ENCODE results near the gene ZNF805. TPM values are rescaled to one million over a fixed set of nuclear protein-coding genes. Genes with fewer than 3 reads are reported as not detected.

The ZNF805 gene
- total RNA-seq, 3 donors from 2014 or later (not counting 1 experiment from before 2014, with no cell fraction given): 25.9 to 32.7 (median 31.0) TPM

DNA sequence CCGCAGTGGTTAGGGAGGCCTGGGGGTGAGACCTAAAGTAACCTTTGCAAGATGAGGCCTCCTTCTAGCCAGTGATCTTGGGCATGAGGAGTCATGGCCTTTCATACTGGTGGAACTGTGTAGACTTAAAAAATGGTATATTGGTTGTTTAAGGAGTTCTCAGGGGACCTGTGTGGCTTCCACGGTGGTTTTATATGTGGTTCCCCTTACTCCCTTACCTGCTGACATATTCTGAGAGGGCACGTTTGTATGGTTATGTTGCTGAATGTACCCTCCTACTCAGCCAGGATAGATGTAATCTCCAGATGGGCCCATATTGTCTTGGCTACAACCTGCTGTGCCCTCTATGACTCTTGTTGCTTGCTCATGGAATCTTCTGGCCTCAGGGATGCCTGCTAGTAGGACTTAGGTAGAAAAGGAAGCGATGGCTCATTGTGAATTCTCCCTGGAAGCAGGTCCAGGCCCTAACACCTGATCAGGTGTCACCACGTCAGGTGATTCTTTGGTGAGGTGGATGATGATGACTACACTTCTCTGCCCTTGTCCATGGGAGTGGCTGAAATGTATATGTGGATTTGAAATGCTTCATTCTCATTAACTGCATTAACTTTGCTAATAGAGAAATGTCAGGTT is 41.7 kb downstream of the ZNF805 start:
- Histone ChIP-seq H3K4me3 (ENCODE audit: low read length) (no peak overlapping the region), H3K9me3 (ENCODE audit: control insufficient read depth, insufficient read depth, low read length) (no peaks in the 10 kb centered on the region), H3K27me3 (ENCODE audit: control insufficient read depth, insufficient read depth, low read length) (no peaks in the 10 kb centered on the region), H3K27ac (ENCODE audit: low read length) (no peak overlapping the region), H3K36me3 (ENCODE audit: control insufficient read depth, insufficient read depth, low read length) (peaks cover 28% of the 10 kb centered on the region), H3K4me1 (ENCODE audit: control insufficient read depth, insufficient read depth, low read length) (peaks cover 30% of the 10 kb centered on the region)
- TF ChIP-seq, protein P1, sequence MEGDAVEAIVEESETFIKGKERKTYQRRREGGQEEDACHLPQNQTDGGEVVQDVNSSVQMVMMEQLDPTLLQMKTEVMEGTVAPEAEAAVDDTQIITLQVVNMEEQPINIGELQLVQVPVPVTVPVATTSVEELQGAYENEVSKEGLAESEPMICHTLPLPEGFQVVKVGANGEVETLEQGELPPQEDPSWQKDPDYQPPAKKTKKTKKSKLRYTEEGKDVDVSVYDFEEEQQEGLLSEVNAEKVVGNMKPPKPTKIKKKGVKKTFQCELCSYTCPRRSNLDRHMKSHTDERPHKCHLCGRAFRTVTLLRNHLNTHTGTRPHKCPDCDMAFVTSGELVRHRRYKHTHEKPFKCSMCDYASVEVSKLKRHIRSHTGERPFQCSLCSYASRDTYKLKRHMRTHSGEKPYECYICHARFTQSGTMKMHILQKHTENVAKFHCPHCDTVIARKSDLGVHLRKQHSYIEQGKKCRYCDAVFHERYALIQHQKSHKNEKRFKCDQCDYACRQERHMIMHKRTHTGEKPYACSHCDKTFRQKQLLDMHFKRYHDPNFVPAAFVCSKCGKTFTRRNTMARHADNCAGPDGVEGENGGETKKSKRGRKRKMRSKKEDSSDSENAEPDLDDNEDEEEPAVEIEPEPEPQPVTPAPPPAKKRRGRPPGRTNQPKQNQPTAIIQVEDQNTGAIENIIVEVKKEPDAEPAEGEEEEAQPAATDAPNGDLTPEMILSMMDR (IDR thresholded peaks at IDR 0.05): no peak
- ATAC-seq (no peak), DNase-seq (no peak)
- Mint-ChIP-seq H3K36me3 (peaks cover 8% of the 10 kb centered on the region), H3K4me1 (peaks cover 33 to 37% of the 10 kb centered on the region in 2 donors), H3K4me3 (no peak overlapping the region), H3K9me3 (no peaks in the 10 kb centered on the region), H3K27ac (no peak overlapping the region), H3K27me3 (ENCODE audit: low read depth in 2 of 2) (no peaks in the 10 kb centered on the region)
- intact Hi-C loops (cut with micrococcal nuclease): no loop called here
- 90% methylated on average over 5 of the region's 5 CpGs for WGBS (ENCODE audit: insufficient coverage)

DNA sequence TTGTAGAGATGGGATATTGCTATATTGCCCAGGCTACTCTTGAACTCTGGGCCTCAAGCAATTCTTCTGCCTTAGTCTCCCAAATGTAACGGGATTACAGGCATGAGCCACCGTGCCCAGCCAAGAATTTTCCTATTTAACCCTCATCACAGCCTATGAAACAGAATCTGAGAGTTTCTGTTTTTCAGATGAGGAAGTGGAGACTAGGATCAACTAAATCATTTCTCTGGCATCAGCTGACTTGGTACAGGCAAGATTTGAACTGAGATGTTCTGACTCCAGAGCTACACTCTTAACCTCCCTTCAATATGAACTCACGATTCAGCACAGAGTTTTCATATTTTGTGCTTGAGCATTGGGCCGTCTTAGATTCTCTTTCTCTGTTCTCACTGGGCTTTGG is 47.9 kb downstream of the ZNF805 start:
- H3K9me3 ChIP-seq (ENCODE audit: control insufficient read depth, insufficient read depth, low read length): peaks cover 15% of the 10 kb centered on the region
- no peaks in the 10 kb centered on the region for H3K9me3 Mint-ChIP-seq
- H3K4me1 Mint-ChIP-seq: peaks cover 26 to 29% of the 10 kb centered on the region in 2 donors
- WGBS (ENCODE audit: insufficient coverage): 91% methylated on average over 4 of the region's 4 CpGs
- no peak for DNase-seq
- intact Hi-C loops (cut with micrococcal nuclease): no loop called here
- no peak for ATAC-seq
- H3K27me3 Mint-ChIP-seq (ENCODE audit: low read depth in 2 of 2): no peaks in the 10 kb centered on the region
- H3K36me3 Mint-ChIP-seq: peaks cover 44% of the 10 kb centered on the region
- no peak overlapping the region for H3K4me3 Mint-ChIP-seq
- TF ChIP-seq, protein P1 (IDR thresholded peaks at IDR 0.05): no peak
- no peak overlapping the region for H3K27ac ChIP-seq (ENCODE audit: low read length)
- no peak overlapping the region for H3K4me3 ChIP-seq (ENCODE audit: low read length)
- H3K4me1 ChIP-seq (ENCODE audit: control insufficient read depth, insufficient read depth, low read length): no peaks in the 10 kb centered on the region
- H3K27me3 ChIP-seq (ENCODE audit: control insufficient read depth, insufficient read depth, low read length): no peaks in the 10 kb centered on the region
- H3K27ac Mint-ChIP-seq: peak overlapping the region in 1 of 2 donors; percentile 49
- peaks cover 83% of the 10 kb centered on the region for H3K36me3 ChIP-seq (ENCODE audit: control insufficient read depth, insufficient read depth, low read length)

DNA sequence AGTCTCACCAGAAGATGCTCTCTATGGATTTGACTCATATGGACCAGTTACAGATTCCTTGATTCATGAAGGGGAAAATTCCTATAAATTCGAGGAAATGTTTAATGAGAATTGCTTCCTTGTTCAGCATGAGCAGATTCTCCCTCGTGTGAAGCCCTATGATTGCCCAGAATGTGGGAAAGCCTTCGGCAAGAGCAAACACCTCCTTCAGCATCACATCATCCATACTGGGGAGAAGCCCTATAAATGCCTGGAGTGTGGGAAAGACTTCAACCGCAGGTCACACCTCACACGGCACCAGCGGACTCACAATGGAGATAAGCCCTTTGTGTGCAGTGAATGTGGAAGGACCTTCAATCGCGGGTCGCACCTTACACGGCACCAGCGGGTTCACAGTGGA is 50.5 kb downstream of the ZNF805 start:
- 99% methylated on average over 10 of the region's 11 CpGs for WGBS (ENCODE audit: insufficient coverage)
- Mint-ChIP-seq H3K36me3 (peaks cover 57% of the 10 kb centered on the region), H3K4me1 (peaks cover 22 to 24% of the 10 kb centered on the region in 2 donors), H3K9me3 (peaks cover 3% of the 10 kb centered on the region in 2 donors), H3K4me3 (no peak overlapping the region), H3K27me3 (ENCODE audit: low read depth in 2 of 2) (no peaks in the 10 kb centered on the region), H3K27ac (no peak overlapping the region)
- no peak overlapping the region for H3K4me3 ChIP-seq (ENCODE audit: low read length)
- intact Hi-C loops (cut with micrococcal nuclease): no loop called here
- ATAC-seq (no peak), DNase-seq (no peak)
- no peaks in the 10 kb centered on the region for H3K4me1 ChIP-seq (ENCODE audit: control insufficient read depth, insufficient read depth, low read length)
- peaks cover 15% of the 10 kb centered on the region for H3K9me3 ChIP-seq (ENCODE audit: control insufficient read depth, insufficient read depth, low read length)
- no peak overlapping the region for H3K27ac ChIP-seq (ENCODE audit: low read length)
- no peaks in the 10 kb centered on the region for H3K27me3 ChIP-seq (ENCODE audit: control insufficient read depth, insufficient read depth, low read length)
- TF ChIP-seq, protein P1 (IDR thresholded peaks at IDR 0.05): no peak
- H3K36me3 ChIP-seq (ENCODE audit: control insufficient read depth, insufficient read depth, low read length): peaks cover 69% of the 10 kb centered on the region

DNA sequence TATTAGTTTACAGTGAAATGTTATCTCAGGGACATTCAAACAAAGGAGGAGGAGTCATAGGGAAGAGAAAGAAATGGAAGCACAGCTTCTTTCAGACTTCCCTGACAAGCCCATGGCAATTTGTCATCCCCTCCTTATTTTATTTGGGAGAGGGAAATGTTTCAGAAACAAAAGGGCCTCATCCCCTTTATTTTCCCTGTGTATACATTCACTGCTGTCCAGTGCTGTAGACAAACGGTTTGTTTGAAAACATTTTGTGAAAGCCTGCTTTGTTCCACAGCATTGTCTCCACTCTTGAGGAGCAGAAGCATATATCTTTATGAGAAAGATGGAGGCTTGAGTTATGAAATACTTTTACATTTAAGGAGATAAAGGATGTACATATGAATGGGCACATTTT is 52.1 kb downstream of the ZNF805 start:
- TF ChIP-seq, protein P1 (IDR thresholded peaks at IDR 0.05): no peak
- Mint-ChIP-seq H3K4me3 (no peak overlapping the region), H3K27ac (no peak overlapping the region), H3K4me1 (peaks cover 19 to 27% of the 10 kb centered on the region in 2 donors), H3K27me3 (ENCODE audit: low read depth in 2 of 2) (no peaks in the 10 kb centered on the region), H3K36me3 (peaks cover 59% of the 10 kb centered on the region), H3K9me3 (peaks cover 3% of the 10 kb centered on the region in 2 donors)
- peaks cover 15% of the 10 kb centered on the region for H3K9me3 ChIP-seq (ENCODE audit: control insufficient read depth, insufficient read depth, low read length)
- H3K4me3 ChIP-seq (ENCODE audit: low read length): no peak overlapping the region
- intact Hi-C loops (cut with micrococcal nuclease): no loop called here
- ATAC-seq (no peak), DNase-seq (no peak)
- peaks cover 63% of the 10 kb centered on the region for H3K36me3 ChIP-seq (ENCODE audit: control insufficient read depth, insufficient read depth, low read length)
- 100% methylated on average over 1 of the region's 1 CpG for WGBS (ENCODE audit: insufficient coverage)
- no peak overlapping the region for H3K27ac ChIP-seq (ENCODE audit: low read length)
- no peaks in the 10 kb centered on the region for H3K27me3 ChIP-seq (ENCODE audit: control insufficient read depth, insufficient read depth, low read length)
- H3K4me1 ChIP-seq (ENCODE audit: control insufficient read depth, insufficient read depth, low read length): no peaks in the 10 kb centered on the region
